GM18505 (cell line): Measurements from ENCODE around the gene SUN2.

Experiments used
- ATAC-seq: cut with Tn5 transposase; IDR thresholded peaks from one replicate; pipeline ENCODE4 v1.9.1; 2021; ENCODE audit not compliant: unreplicated experiment
- POLR2A ChIP-seq: IDR thresholded peaks from 4 replicates; pipeline ENCODE4 v1.6.1; 2011; ENCODE audit warnings: borderline replicate concordance; ENCODE audit not compliant: insufficient read depth, insufficient read length; ENCODE audit errors: extremely low read depth

Gene SUN2

DNA sequence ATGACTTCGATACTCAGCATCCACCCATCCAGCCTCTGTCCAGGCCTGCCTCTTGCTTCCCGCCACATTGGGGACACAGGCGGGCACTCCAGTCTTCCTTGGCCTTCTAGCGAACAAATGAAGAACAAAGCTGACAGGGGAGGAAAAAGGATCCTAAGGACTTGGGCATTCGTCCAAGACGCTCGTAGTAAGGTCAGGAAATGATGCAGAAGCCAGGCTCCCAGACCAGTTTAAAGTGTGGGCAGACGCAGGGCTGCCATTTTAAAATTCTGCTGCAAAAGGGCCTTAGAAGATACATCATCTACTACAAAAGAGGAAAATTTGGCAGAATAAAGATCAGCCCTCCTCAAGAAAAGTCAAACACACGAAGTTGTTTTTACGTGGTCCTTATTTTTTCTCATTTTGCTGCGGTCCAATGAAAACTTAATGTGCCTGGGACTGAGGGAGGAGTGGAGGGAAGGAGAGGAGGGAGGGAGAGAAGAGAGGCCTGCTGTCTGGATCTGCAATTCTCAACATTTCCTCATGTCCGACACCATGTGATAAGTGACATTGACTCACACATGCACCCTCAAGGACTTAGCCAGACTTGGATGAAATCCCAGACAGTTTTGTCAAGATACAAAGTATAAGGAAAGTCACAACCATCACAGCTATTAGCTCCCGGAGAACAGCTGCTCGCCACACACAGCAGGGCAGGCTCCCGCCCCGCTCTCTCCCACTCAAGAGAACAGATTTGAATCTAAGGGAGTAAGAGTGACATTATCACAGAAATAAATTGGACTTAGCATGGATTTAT is 32.4 kb upstream of the SUN2 start:
- no peak for TF ChIP-seq POLR2A
- no peak for ATAC-seq

DNA sequence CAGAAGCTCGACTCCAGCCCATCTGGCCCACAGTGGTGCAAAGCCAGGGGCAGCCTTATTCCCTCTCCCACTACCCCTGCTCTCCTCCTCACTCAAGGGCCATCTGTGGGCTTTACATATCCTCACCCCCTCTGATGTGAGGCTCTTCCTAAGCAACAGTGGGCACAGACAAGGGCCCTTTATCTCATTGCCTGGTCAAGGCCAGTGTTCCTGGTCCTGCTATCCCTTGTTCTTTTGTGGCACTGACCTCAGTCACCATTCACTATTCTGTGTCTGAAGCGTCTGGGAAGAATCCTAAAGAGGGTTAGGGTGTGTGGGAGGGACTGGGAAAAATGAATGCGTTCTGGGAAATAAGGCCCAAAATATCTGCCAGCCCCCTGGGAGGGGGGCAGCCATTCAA is 30.8 kb upstream of the SUN2 start:
- no peak for TF ChIP-seq POLR2A
- no peak for ATAC-seq

DNA sequence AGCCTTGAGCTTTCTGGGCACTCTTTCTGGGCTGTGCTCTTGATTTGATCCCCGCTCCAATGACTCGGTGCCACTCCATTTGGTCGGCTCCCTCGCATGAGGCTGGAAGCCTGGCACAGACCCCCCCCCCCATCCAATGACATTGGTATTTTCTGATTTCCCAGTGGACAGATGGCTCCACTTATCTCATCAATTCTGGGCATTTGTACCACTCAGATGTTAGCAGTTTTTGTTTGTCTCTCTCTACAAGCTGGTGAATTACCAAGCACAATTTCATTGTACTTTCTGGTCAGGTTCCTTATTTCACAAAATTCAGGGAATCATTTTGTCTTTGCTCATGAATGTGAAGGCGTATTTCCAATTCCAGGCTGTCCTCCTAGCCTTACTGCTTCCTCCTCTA is 29.1 kb upstream of the SUN2 start:
- no peak for TF ChIP-seq POLR2A

GRCh38 chr22:38784035-38784434 is 28.2 kb upstream of the SUN2 start:
- TF ChIP-seq POLR2A, result no peak
- ATAC-seq, result no peak

More for the DNA sequence above, 29.1 kb upstream of the SUN2 start:
- ATAC-seq, result no peak

GRCh38 chr22:38783095-38783615 is 27.4 kb upstream of the SUN2 start:
- ATAC-seq, result no peak
- TF ChIP-seq POLR2A, result no peak

DNA sequence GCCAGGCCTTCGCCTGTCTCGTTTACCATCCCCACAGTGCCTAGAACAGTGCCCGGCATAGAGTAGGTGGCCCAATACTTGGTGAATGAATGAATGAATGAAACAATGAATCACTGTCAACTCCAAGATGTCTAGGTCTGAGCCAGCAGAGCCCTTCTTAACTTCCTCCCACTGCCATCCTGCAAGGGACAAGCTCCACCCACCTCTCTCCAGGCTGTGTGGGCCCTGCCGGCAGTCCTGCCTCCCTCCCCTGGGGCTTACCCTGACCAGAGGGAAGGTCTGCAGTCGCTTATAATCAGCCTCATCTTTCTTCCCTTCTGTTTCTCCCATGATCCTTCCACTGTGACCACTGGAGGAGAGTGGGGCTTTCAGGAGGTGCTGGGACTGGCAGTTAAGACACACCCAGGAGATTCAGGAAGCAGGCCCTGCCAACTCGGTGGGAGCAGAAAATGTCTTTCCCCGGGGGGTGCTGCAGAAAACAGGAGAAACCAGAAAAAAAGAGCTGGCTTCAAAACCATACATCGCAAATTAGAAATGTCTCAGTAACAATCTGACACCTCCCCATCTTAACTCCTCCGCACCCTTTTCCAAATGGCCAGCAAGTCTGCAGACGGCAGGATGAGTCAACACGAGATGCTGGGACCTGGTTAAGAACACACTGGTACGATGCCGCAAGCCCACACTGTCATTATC is 26.8 kb upstream of the SUN2 start:
- TF ChIP-seq POLR2A, result no peak
- ATAC-seq, result no peak

GRCh38 chr22:38781033-38781432 is 25.2 kb upstream of the SUN2 start:
- no peak for ATAC-seq
- TF ChIP-seq POLR2A, result no peak

- no peak for TF ChIP-seq POLR2A
- ATAC-seq, result no peak
Observed at GRCh38 chr22:38777087-38777671, 21.4 kb upstream of the SUN2 start.

- ATAC-seq, result no peak
- TF ChIP-seq POLR2A, result no peak
Observed at GRCh38 chr22:38776086-38776485, 20.3 kb upstream of the SUN2 start.

GRCh38 chr22:38775656-38776055 is 19.9 kb upstream of the SUN2 start:
- no peak for ATAC-seq
- TF ChIP-seq POLR2A, result no peak

GRCh38 chr22:38774496-38775166 is 18.8 kb upstream of the SUN2 start:
- no peak for ATAC-seq
- TF ChIP-seq POLR2A, result no peak

DNA sequence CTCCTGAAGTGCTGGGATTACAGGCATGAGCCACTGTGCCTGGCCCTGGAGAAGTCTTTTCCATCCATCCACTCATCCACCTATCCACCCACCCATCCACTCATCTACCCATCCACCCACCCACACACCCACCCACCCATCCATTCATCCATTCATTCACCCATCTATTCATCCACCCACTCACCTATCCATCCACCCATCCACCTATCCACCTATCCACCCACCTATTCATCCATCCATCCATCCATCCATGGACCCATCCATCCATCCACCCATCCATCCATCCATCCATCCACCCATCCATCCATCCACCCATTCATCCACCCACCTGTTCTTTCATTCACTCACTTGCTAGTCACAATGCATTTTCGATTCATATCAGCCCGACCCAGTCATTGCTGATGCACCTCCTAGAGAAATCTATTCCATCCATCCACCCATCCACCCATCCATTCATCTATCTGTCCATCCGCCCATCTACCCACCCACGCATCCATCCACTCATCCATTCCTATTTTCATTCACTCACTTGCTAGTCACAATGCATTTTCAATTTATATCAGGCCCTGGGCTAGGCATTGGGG is 17.7 kb upstream of the SUN2 start:
- ATAC-seq, result no peak
- no peak for TF ChIP-seq POLR2A

- no peak for ATAC-seq
- no peak for TF ChIP-seq POLR2A
Observed at GRCh38 chr22:38772623-38772873, 16.8 kb upstream of the SUN2 start.
